ENCODE measurements around the gene CLCN5.

DNA sequence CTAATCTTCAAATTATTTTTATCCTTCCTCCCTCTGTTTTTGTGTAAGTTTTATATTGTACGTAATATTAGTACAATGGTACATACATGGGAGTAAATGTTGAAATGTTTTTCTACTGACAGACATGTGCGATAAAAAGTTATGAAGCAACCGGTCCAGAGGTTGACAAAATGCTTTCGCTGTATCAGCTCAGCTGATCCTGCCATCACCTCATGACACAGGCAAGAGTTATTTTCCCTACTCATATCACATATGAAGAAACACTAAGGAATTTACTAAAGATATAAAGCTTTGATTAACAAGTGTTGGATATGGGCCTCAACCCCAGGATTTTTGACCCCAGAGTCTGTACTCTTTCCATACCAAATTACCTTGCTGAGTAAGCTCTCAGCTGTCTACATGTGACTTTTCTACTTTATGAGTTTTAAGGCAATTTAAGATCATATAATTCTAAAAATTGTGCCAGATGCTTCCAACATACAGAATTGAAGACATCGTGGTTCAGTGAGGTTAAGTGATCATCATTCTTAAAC, 50.0 kb downstream of the CLCN5 start:
- TF ChIP-seq, protein P1, sequence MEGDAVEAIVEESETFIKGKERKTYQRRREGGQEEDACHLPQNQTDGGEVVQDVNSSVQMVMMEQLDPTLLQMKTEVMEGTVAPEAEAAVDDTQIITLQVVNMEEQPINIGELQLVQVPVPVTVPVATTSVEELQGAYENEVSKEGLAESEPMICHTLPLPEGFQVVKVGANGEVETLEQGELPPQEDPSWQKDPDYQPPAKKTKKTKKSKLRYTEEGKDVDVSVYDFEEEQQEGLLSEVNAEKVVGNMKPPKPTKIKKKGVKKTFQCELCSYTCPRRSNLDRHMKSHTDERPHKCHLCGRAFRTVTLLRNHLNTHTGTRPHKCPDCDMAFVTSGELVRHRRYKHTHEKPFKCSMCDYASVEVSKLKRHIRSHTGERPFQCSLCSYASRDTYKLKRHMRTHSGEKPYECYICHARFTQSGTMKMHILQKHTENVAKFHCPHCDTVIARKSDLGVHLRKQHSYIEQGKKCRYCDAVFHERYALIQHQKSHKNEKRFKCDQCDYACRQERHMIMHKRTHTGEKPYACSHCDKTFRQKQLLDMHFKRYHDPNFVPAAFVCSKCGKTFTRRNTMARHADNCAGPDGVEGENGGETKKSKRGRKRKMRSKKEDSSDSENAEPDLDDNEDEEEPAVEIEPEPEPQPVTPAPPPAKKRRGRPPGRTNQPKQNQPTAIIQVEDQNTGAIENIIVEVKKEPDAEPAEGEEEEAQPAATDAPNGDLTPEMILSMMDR (IDR thresholded peaks at IDR 0.05), result no peak
- TF ChIP-seq, protein P2, sequence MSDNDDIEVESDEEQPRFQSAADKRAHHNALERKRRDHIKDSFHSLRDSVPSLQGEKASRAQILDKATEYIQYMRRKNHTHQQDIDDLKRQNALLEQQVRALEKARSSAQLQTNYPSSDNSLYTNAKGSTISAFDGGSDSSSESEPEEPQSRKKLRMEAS (CRISPR knock-in tag; IDR thresholded peaks at IDR 0.05), result no peak
- TF ChIP-seq, protein P3, sequence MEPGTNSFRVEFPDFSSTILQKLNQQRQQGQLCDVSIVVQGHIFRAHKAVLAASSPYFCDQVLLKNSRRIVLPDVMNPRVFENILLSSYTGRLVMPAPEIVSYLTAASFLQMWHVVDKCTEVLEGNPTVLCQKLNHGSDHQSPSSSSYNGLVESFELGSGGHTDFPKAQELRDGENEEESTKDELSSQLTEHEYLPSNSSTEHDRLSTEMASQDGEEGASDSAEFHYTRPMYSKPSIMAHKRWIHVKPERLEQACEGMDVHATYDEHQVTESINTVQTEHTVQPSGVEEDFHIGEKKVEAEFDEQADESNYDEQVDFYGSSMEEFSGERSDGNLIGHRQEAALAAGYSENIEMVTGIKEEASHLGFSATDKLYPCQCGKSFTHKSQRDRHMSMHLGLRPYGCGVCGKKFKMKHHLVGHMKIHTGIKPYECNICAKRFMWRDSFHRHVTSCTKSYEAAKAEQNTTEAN (CRISPR knock-in tag; IDR thresholded peaks at IDR 0.05), result no peak
- TF ChIP-seq, protein P4, sequence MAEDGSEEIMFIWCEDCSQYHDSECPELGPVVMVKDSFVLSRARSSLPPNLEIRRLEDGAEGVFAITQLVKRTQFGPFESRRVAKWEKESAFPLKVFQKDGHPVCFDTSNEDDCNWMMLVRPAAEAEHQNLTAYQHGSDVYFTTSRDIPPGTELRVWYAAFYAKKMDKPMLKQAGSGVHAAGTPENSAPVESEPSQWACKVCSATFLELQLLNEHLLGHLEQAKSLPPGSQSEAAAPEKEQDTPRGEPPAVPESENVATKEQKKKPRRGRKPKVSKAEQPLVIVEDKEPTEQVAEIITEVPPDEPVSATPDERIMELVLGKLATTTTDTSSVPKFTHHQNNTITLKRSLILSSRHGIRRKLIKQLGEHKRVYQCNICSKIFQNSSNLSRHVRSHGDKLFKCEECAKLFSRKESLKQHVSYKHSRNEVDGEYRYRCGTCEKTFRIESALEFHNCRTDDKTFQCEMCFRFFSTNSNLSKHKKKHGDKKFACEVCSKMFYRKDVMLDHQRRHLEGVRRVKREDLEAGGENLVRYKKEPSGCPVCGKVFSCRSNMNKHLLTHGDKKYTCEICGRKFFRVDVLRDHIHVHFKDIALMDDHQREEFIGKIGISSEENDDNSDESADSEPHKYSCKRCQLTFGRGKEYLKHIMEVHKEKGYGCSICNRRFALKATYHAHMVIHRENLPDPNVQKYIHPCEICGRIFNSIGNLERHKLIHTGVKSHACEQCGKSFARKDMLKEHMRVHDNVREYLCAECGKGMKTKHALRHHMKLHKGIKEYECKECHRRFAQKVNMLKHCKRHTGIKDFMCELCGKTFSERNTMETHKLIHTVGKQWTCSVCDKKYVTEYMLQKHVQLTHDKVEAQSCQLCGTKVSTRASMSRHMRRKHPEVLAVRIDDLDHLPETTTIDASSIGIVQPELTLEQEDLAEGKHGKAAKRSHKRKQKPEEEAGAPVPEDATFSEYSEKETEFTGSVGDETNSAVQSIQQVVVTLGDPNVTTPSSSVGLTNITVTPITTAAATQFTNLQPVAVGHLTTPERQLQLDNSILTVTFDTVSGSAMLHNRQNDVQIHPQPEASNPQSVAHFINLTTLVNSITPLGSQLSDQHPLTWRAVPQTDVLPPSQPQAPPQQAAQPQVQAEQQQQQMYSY (CRISPR knock-in tag; IDR thresholded peaks at IDR 0.05), result no peak
- TF ChIP-seq EMX1 (CRISPR knock-in tag; IDR thresholded peaks at IDR 0.05), result no peak
- TF ChIP-seq, protein P5, sequence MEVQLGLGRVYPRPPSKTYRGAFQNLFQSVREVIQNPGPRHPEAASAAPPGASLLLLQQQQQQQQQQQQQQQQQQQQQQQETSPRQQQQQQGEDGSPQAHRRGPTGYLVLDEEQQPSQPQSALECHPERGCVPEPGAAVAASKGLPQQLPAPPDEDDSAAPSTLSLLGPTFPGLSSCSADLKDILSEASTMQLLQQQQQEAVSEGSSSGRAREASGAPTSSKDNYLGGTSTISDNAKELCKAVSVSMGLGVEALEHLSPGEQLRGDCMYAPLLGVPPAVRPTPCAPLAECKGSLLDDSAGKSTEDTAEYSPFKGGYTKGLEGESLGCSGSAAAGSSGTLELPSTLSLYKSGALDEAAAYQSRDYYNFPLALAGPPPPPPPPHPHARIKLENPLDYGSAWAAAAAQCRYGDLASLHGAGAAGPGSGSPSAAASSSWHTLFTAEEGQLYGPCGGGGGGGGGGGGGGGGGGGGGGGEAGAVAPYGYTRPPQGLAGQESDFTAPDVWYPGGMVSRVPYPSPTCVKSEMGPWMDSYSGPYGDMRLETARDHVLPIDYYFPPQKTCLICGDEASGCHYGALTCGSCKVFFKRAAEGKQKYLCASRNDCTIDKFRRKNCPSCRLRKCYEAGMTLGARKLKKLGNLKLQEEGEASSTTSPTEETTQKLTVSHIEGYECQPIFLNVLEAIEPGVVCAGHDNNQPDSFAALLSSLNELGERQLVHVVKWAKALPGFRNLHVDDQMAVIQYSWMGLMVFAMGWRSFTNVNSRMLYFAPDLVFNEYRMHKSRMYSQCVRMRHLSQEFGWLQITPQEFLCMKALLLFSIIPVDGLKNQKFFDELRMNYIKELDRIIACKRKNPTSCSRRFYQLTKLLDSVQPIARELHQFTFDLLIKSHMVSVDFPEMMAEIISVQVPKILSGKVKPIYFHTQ (CRISPR knock-in tag; IDR thresholded peaks at IDR 0.05), result no peak
